GM19035 (cell line): ENCODE data around the gene NAIF1.
A peak's percentile ranks its signal among the peaks of the same experiment; 100 is the strongest.
"Not testable (repeated sequence)": the region's sequence is repeated elsewhere in the genome, so short reads cannot be mapped to it uniquely, and the experiment has no call there.

Experiments
- ATAC-seq: cut with Tn5 transposase; IDR thresholded peaks from one replicate; pipeline ENCODE4 v1.9.1; 2021; ENCODE audit not compliant: unreplicated experiment

Gene NAIF1

DNA sequence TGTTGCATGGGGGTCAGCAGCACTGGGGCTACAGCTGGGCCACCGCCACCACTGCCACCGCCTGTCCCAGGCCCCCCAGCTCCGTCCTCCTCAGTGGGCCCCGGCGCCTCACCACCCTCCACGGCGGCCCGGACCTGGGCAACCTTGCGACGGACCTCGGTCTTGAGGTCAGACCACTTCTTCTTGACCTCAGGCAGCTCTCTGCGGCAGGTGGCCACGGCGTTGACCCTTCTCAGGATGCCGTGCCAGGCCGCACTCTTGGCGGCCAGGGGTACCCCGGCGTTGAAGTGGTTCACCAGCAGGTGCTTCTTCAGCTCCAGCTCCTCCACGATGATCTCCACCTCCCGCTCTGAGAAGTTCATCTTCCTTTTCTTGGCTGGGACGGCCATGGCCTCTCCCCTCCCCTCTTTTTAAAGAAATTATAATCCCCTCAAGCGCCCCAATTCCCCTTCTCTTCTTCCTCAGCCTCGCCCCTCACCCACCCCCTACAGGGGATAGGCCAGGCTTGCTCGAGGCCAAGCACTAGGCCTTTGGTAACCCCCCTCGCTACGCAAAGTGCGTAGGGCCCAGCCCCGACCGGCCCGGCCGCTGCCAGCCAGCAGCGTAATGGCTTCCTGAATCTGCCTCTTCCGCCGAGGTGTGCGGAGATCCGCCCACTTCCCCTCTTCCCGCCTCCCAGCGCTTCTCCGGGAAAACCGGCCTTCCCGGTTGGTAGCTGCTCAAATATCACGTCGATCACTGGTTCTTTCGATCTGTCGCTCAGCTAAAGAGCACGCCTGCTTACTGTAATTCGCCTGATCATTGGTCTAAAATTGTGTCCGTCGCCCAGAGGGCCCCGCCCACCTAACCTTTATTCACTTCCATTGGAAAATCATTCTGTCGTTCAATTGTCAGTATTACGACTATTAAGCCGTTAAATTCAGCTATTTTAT is at the start of gene NAIF1:
NAIF1 (minus strand) TSS at position 608 of the 932 bp plus-strand sequence; CDS start at position 389, 219 bp downstream.
- ATAC-seq = peak; percentile 69

GRCh38 chr9:128116104-128117083 is 49.3 kb upstream of the NAIF1 start:
- ATAC-seq = no peak

DNA sequence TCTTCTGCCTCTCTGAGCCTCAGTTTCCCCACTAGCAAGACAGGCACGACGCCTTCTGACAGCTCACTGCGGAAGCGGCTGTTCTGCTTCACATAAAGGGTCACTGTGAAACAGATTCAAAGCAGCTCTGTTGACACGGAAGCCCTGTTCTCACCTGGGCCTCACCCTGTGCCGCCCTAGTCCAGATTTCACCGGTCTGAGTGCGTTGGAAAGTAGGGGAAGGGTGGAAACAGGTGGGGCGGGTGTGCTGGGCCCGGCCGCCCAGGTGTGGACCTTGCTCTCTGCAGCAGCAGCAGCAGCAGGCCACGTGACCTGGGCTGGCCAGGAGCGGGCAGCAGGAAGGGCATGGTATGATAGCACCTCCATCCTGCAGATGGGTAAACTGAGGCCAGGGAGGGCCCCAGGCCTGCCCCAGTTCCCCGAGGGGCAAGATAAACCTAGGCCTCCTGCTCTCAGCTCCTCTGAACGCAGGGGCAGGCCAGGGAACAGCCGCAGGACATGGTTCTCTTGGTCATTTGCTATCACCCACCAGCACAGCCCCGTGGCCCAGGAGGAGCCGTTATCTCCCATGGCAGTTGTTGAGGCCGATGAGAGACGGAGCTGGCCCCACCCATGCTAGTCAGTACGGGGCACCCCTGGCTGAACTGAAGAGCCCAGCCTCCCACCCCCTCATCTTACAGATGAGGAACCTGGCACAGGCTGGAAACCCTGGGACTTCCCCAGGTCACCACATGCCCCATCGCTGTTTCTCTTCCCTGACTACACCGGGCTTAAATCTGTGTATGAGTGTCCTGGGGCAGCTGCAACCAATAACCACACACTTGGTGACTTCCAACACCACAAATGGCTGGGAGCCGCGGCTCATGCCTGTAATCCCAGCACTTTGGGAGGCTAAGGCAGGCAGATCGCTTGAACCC is 48.3 kb upstream of the NAIF1 start:
- no peak for ATAC-seq

DNA sequence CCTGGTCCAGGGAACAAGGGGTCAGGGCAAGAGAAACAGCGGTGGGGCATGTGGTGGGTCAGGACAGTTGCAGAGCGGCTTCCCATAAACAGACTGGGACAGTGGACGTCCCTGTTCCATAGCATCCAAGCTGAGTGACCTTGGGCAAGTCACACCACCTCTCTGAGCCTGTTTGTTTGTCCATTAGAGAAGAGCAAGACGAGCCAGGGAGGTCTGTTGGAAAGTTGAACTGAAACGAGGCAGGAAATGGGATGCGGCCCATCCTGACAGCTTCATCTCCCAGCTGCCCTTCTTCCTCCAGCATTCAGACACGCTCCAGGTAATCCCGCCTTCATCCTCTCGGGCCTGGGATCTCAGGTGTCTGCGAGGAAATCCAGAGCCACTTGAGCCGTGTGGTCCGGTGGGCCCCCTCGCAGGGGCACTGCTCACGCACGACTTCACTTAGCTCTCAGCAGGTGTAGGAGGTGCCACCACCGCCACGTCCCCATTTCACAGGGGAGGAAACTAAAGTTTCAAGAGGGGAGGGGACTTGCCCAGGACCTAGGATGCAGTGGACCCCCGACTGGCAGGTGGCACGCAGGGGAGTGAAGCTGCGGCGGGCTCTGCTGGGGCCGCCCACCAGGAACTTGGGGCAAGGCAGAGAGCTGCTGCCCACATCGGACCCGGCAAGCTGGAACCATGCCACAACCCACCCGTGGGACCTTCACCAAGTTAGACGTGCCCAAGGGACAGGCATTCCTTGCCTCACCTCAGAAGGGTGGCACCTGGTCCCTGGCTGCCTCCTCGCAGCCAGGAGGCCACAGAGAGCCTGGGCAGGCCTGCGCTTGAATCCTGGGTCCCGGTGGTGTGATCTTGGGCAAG is 47.4 kb upstream of the NAIF1 start:
- no peak for ATAC-seq

DNA sequence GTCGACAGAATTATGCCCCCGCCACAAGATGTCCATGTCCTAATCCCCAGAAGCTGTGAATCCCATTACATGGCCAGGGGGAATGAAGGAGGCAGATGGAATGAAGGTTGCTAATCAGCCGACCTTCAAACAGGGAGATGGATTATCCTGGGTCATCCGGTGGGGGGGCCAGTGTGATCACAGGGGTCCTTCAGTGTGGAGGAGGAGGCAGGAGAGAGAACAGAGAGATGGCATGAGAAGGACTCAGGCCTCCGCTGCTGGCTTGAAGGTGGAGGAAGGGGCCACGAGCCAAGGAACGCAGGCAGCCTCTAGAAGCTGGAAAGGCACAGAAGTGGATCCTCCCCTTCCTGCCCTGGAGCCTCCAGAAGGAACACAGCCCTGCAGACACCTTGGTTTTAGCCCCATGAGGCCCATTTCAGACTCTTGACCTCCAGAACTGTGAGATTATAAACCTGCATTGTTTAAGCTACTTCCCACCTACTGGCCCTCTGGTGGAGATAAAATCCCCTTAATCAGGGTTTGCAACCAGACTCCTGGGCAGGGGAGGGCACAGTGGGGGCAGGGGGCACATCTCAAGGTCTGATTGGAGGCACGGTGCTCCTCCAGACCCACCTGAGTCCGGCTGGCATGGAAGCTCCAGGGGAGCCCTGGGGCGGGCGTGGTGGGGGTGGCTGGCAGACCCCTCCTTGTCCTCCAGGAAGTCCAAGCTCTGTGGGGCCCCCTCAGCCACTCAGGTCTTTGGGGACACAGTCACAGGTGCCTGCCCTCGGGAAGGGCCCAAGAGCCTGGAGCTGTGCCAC is 46.6 kb upstream of the NAIF1 start:
- no peak for ATAC-seq

DNA sequence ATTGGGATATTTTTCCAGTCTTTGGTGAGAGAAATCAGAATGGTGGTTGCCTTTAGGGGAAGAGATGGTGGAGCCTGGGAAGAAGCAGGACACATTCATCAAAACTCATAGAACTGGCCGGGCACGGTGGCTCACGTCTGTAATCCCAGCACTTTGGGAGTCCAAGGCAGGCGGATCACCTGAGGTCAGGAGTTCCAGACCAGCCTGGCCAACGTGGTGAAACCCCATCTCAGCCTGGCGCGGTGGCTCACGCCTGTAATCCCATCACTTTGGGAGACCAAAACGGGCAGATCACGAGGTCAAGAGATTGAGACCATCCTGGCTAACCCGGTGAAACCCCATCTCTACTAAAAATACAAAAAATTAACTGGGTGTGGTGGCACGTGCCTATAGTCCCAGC is 44.6 kb upstream of the NAIF1 start:
- not testable (repeated sequence) for ATAC-seq

GRCh38 chr9:128109050-128109709 is 42.1 kb upstream of the NAIF1 start:
- no peak for ATAC-seq

DNA sequence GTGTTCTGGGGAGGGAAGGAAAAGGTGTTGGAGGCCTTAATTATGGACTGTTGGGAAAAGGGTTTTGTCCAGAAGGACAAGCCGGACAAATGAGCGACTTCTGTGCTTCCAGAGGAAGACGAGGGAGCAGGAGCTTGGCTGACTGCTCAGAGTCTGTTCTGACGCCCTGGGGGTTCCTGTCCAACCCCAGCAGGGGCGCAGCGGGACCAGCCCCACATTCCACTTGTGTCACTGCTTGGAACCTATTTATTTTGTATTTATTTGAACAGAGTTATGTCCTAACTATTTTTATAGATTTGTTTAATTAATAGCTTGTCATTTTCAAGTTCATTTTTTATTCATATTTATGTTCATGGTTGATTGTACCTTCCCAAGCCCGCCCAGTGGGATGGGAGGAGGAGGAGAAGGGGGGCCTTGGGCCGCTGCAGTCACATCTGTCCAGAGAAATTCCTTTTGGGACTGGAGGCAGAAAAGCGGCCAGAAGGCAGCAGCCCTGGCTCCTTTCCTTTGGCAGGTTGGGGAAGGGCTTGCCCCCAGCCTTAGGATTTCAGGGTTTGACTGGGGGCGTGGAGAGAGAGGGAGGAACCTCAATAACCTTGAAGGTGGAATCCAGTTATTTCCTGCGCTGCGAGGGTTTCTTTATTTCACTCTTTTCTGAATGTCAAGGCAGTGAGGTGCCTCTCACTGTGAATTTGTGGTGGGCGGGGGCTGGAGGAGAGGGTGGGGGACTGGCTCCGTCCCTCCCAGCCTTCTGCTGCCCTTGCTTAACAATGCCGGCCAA is 41.3 kb upstream of the NAIF1 start:
- ATAC-seq = no peak

DNA sequence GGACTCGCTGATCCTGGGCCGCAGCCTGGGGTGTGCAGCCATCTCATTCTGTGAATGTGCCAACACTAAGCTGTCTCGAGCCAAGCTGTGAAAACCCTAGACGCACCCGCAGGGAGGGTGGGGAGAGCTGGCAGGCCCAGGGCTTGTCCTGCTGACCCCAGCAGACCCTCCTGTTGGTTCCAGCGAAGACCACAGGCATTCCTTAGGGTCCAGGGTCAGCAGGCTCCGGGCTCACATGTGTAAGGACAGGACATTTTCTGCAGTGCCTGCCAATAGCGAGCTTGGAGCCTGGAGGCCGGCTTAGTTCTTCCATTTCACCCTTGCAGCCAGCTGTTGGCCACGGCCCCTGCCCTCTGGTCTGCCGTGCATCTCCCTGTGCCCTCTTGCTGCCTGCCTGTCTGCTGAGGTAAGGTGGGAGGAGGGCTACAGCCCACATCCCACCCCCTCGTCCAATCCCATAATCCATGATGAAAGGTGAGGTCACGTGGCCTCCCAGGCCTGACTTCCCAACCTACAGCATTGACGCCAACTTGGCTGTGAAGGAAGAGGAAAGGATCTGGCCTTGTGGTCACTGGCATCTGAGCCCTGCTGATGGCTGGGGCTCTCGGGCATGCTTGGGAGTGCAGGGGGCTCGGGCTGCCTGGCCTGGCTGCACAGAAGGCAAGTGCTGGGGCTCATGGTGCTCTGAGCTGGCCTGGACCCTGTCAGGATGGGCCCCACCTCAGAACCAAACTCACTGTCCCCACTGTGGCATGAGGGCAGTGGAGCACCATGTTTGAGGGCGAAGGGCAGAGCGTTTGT is 40.5 kb upstream of the NAIF1 start:
- ATAC-seq = no peak

DNA sequence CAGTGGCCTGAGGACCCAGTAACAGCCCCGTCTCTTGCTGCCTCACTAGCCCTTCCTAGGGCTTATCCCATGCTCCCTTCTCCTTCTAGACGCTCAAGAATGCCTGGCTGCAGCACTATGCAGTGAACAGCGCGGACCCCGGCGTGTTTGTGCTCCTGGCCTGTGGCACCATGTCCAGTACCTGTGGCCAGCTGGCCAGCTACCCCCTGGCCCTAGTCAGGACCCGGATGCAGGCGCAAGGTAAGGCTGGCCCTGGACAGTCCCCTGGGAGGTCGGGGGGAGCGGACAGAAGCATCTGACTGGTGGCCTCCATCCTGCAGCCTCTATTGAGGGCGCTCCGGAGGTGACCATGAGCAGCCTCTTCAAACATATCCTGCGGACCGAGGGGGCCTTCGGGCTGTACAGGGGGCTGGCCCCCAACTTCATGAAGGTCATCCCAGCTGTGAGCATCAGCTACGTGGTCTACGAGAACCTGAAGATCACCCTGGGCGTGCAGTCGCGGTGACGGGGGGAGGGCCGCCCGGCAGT is 39.9 kb upstream of the NAIF1 start:
- ATAC-seq = no peak

DNA sequence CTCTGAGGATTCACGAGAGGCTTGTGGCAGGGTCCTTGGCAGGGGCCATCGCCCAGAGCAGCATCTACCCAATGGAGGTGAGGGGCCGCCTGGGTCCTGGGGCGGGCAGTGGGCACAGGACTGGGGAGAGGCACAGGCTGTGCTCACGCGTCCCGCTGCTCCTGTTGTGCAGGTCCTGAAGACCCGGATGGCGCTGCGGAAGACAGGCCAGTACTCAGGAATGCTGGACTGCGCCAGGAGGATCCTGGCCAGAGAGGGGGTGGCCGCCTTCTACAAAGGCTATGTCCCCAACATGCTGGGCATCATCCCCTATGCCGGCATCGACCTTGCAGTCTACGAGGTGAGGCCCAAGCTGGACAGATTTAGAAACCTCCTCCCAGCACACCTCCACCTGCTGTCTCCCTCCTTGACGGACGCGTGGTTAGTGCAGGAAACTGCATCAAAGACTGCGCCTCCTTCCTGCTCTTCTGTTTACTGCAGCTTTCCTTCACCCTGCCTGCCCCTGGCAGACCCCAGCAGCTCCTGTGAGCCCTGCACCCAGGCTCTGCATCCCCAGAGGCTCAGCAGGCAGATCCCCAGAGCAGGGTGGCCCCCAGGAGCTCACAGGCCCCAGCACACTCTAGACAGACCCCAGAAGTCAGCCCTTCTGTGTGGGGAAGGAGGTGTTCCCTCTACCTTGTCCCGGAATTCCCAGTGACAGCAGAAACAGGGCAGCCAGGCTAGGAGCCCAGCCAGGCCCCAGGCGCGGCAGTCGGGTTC is 39.2 kb upstream of the NAIF1 start:
- no peak for ATAC-seq

GRCh38 chr9:128105538-128106175 is 38.5 kb upstream of the NAIF1 start:
- ATAC-seq = no peak

DNA sequence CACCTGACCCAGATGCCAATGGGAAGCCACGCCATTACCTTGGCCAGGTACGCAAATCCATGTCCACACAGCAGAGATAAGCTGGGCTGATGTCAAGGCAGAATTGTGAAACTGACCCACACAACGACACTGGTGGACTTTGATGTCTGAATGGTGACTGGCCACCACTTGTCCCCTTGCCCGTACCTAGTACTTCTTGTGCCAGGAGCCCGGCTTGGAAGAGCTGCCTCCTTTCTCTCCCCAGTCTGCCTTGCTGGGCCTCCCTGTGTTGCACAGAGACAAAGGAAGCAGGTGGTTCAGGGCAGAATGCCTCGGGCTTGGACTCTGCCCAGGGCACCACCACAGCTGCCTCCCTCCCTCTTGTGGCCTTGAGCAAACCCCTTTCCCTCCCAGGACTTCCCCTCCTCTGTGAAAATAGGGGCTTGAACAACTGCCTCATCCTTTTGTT is 37.1 kb upstream of the NAIF1 start:
- ATAC-seq = no peak

- ATAC-seq = no peak
Measured at GRCh38 chr9:128103589-128103962, 36.5 kb upstream of the NAIF1 start.
